Measurements from ENCODE around the gene PDE4D. TPM values are rescaled to one million over a fixed set of nuclear protein-coding genes. Genes with fewer than 3 reads are reported as not detected.

Gene PDE4D
- total RNA-seq, 1 experiment from 2014 or later = 2.4 TPM

DNA sequence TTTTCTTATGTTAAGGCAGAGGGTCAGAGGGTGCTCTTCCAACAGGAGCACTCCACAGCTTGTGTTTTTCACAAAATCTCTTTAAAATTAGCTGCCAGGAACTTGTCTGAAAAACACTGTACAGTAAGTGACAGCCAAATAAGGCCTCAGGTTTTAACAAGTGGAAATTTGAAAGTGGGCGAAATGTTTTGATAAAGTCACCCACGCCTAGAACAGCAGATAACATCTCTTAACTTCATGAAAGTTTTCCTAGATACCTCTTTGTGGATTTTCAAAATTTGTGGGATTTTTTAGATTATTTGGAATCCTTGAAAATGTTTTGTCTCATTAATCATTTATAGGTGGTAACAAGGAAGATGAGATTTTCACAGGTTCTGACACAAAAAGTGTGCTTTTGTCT is 121.3 kb downstream of the PDE4D start:
- ATAC-seq (no peak), DNase-seq (ENCODE audit: low read depth, low spot score) (no peak)
- TF ChIP-seq SIN3A (IDR thresholded peaks at IDR 0.05; ENCODE audit: borderline replicate concordance, insufficient read depth, low read depth, low read length) = no peak
- TF ChIP-seq, protein P1, sequence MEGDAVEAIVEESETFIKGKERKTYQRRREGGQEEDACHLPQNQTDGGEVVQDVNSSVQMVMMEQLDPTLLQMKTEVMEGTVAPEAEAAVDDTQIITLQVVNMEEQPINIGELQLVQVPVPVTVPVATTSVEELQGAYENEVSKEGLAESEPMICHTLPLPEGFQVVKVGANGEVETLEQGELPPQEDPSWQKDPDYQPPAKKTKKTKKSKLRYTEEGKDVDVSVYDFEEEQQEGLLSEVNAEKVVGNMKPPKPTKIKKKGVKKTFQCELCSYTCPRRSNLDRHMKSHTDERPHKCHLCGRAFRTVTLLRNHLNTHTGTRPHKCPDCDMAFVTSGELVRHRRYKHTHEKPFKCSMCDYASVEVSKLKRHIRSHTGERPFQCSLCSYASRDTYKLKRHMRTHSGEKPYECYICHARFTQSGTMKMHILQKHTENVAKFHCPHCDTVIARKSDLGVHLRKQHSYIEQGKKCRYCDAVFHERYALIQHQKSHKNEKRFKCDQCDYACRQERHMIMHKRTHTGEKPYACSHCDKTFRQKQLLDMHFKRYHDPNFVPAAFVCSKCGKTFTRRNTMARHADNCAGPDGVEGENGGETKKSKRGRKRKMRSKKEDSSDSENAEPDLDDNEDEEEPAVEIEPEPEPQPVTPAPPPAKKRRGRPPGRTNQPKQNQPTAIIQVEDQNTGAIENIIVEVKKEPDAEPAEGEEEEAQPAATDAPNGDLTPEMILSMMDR (IDR thresholded peaks at IDR 0.05) = no peak
- TF ChIP-seq, protein P2, sequence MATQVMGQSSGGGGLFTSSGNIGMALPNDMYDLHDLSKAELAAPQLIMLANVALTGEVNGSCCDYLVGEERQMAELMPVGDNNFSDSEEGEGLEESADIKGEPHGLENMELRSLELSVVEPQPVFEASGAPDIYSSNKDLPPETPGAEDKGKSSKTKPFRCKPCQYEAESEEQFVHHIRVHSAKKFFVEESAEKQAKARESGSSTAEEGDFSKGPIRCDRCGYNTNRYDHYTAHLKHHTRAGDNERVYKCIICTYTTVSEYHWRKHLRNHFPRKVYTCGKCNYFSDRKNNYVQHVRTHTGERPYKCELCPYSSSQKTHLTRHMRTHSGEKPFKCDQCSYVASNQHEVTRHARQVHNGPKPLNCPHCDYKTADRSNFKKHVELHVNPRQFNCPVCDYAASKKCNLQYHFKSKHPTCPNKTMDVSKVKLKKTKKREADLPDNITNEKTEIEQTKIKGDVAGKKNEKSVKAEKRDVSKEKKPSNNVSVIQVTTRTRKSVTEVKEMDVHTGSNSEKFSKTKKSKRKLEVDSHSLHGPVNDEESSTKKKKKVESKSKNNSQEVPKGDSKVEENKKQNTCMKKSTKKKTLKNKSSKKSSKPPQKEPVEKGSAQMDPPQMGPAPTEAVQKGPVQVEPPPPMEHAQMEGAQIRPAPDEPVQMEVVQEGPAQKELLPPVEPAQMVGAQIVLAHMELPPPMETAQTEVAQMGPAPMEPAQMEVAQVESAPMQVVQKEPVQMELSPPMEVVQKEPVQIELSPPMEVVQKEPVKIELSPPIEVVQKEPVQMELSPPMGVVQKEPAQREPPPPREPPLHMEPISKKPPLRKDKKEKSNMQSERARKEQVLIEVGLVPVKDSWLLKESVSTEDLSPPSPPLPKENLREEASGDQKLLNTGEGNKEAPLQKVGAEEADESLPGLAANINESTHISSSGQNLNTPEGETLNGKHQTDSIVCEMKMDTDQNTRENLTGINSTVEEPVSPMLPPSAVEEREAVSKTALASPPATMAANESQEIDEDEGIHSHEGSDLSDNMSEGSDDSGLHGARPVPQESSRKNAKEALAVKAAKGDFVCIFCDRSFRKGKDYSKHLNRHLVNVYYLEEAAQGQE (IDR thresholded peaks at IDR 0.05; ENCODE audit: insufficient read depth in 1 of 2, low read depth in 2 of 2, low read length in 1 of 2) = no peak
- no peak for TF ChIP-seq POLR2AphosphoS5 (IDR thresholded peaks at IDR 0.05; ENCODE audit: low read depth, low read length)
- TF ChIP-seq TCF7L2 (IDR thresholded peaks at IDR 0.05; ENCODE audit: low read depth, low read length) = no peak
- Histone ChIP-seq H3K4me3 (ENCODE audit: low read depth in 2 of 2, low read length in 2 of 2) (no peak overlapping the region), H3K4me1 (ENCODE audit: control insufficient read depth, insufficient read depth, low read length) (peaks cover 3% of the 10 kb centered on the region; the same call in 1 of the 2 replicates), H3K27me3 (ENCODE audit: control insufficient read depth, insufficient read depth, low read length) (peaks cover 18% of the 10 kb centered on the region), H3K9me3 (ENCODE audit: control insufficient read depth, insufficient read depth, low read depth, low read length) (no peaks in the 10 kb centered on the region), H3K36me3 (ENCODE audit: control insufficient read depth, insufficient read depth, low read length) (no peaks in the 10 kb centered on the region), H3K27ac (ENCODE audit: low read length) (no peak overlapping the region)
- no TSS peak for BruUV-seq (replicated peaks)
- ChIA-PET CTCF (no interaction called here), POLR2A (no interaction called here)
- in situ Hi-C loops (cut with HindIII; ENCODE audit: low pct_unique_long_range_greater_than_20kb, low sequenced_read_pairs) = no loop called here
- intact Hi-C loops (cut with micrococcal nuclease; ENCODE audit: unreplicated experiment) = no loop called here

DNA sequence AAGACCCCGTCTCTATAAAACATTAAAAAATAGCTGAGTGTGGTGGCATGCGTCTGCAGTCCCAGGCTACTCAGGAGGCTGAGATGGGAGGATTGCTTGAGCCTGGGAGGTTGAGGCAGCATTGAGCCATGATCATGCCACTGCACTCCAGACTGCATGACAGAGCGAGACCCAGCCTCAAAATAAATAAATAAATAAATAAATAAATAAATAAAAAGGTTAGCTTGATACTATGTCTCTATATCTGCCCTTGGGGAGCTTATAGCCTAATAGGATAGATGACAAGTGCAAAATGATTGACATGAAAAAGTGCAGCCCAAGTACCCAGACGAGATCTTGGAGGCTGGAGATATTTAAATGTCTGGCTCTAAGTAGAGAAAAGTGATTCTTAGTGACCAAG is 122.6 kb downstream of the PDE4D start:
- intact Hi-C loops (cut with micrococcal nuclease; ENCODE audit: unreplicated experiment) (no loop called here), in situ Hi-C loops (cut with HindIII; ENCODE audit: low pct_unique_long_range_greater_than_20kb, low sequenced_read_pairs) (no loop called here)
- H3K36me3 ChIP-seq (ENCODE audit: control insufficient read depth, insufficient read depth, low read length) = no peaks in the 10 kb centered on the region
- H3K4me3 ChIP-seq (ENCODE audit: low read depth in 2 of 2, low read length in 2 of 2) = no peak overlapping the region
- ChIA-PET POLR2A (no interaction called here), CTCF (no interaction called here)
- no peak for ATAC-seq
- H3K4me1 ChIP-seq (ENCODE audit: control insufficient read depth, insufficient read depth, low read length) = peaks cover 3% of the 10 kb centered on the region; the same call in 1 of the 2 replicates
- no TSS peak for BruUV-seq (replicated peaks)
- H3K27me3 ChIP-seq (ENCODE audit: control insufficient read depth, insufficient read depth, low read length) = peaks cover 27% of the 10 kb centered on the region
- DNase-seq (ENCODE audit: low read depth, low spot score) = no peak
- H3K9me3 ChIP-seq (ENCODE audit: control insufficient read depth, insufficient read depth, low read depth, low read length) = no peaks in the 10 kb centered on the region
- TF ChIP-seq SIN3A (IDR thresholded peaks at IDR 0.05; ENCODE audit: borderline replicate concordance, insufficient read depth, low read depth, low read length) (no peak), POLR2AphosphoS5 (IDR thresholded peaks at IDR 0.05; ENCODE audit: low read depth, low read length) (no peak), TCF7L2 (IDR thresholded peaks at IDR 0.05; ENCODE audit: low read depth, low read length) (no peak)
- TF ChIP-seq, protein P1 (IDR thresholded peaks at IDR 0.05) = no peak
- TF ChIP-seq, protein P2 (IDR thresholded peaks at IDR 0.05; ENCODE audit: insufficient read depth in 1 of 2, low read depth in 2 of 2, low read length in 1 of 2) = no peak
- no peak overlapping the region for H3K27ac ChIP-seq (ENCODE audit: low read length)
